H9 (cell line): ENCODE results near the gene ERVV-1. TPM values are rescaled to one million over a fixed set of nuclear protein-coding genes. Genes with fewer than 3 reads are reported as not detected.

Source experiments
- DNase-seq: peaks from one replicate; pipeline ENCODE4 v3.0.0-alpha.2; 2017
- H2AFZ ChIP-seq: one replicate; pipeline ENCODE4 v1.6.1; 2013; ENCODE audit warnings: mild to moderate bottlenecking, low read length, control low read depth, moderate library complexity
- H2AK5ac ChIP-seq: 2 replicates; pipeline ENCODE4 v1.6.1; 2013; ENCODE audit warnings: low read length, control low read depth, mixed read lengths; ENCODE audit not compliant: insufficient read length
- H2BK120ac ChIP-seq: one replicate; pipeline ENCODE4 v1.6.1; 2013; ENCODE audit warnings: low read depth, mild to moderate bottlenecking, low read length, control low read depth, inconsistent platforms; ENCODE audit not compliant: poor library complexity, severe bottlenecking
- H2BK12ac ChIP-seq: 2 replicates; pipeline ENCODE4 v1.6.1; 2013; ENCODE audit warnings: low read length, control low read depth, mixed read lengths, low read depth; ENCODE audit not compliant: insufficient read length
- H2BK15ac ChIP-seq: 2 replicates; pipeline ENCODE4 v1.6.1; 2013; ENCODE audit warnings: low read depth, low read length, control low read depth
- H2BK20ac ChIP-seq: one replicate; pipeline ENCODE4 v1.6.1; 2013; ENCODE audit warnings: low read depth, mild to moderate bottlenecking, low read length, control low read depth, inconsistent platforms; ENCODE audit not compliant: poor library complexity, severe bottlenecking
- H2BK5ac ChIP-seq: 2 replicates; pipeline ENCODE4 v1.6.1; 2013; ENCODE audit warnings: low read length, control low read depth, mixed read lengths; ENCODE audit not compliant: insufficient read length
- H3K14ac ChIP-seq: 2 replicates; pipeline ENCODE4 v1.6.1; 2013; ENCODE audit warnings: low read length, control low read depth; ENCODE audit not compliant: insufficient read depth
- H3K18ac ChIP-seq: 2 replicates; pipeline ENCODE4 v1.6.1; 2013; ENCODE audit warnings: low read depth, mild to moderate bottlenecking, mixed read lengths, low read length, control low read depth; ENCODE audit not compliant: insufficient read length
- H3K23ac ChIP-seq: 2 replicates; pipeline ENCODE4 v1.6.1; 2013; ENCODE audit warnings: low read length, control low read depth, mixed read lengths, low read depth; ENCODE audit not compliant: insufficient read length
- H3K23me2 ChIP-seq: 2 replicates; pipeline ENCODE4 v1.6.1; 2013; ENCODE audit warnings: low read depth, mild to moderate bottlenecking, mixed read lengths, low read length, control low read depth; ENCODE audit not compliant: insufficient read length, poor library complexity, severe bottlenecking
- H3K27ac ChIP-seq: 2 replicates; pipeline ENCODE4 v1.5.1; 2013; ENCODE audit warnings: low read length, control low read depth, mixed read lengths, low read depth; ENCODE audit not compliant: insufficient read length
- H3K27me3 ChIP-seq: 2 replicates; pipeline ENCODE4 v1.6.1; 2013; ENCODE audit warnings: low read length, control low read depth, inconsistent platforms; ENCODE audit not compliant: insufficient read depth
- H3K4ac ChIP-seq: 2 replicates; pipeline ENCODE4 v1.6.1; 2013; ENCODE audit warnings: low read depth, mild to moderate bottlenecking, control low read depth, inconsistent platforms, low read length, moderate library complexity
- H3K4me1 ChIP-seq: 2 replicates; pipeline ENCODE4 v1.6.1; 2013; ENCODE audit warnings: low read length, control low read depth, inconsistent platforms; ENCODE audit not compliant: insufficient read depth
- H3K4me2 ChIP-seq: 2 replicates; pipeline ENCODE4 v1.6.1; 2013; ENCODE audit warnings: low read length, control low read depth, mixed read lengths; ENCODE audit not compliant: insufficient read length, insufficient read depth
- H3K56ac ChIP-seq: 2 replicates; pipeline ENCODE4 v1.6.1; 2013; ENCODE audit warnings: low read depth, mild to moderate bottlenecking, mixed read lengths, low read length, control low read depth; ENCODE audit not compliant: insufficient read length
- H3K79me1 ChIP-seq: 2 replicates; pipeline ENCODE4 v1.6.1; 2013; ENCODE audit warnings: low read depth, mild to moderate bottlenecking, moderate library complexity, low read length, control low read depth, inconsistent platforms; ENCODE audit not compliant: insufficient read depth, poor library complexity, severe bottlenecking
- H3K79me2 ChIP-seq: 2 replicates; pipeline ENCODE4 v1.6.1; 2013; ENCODE audit warnings: low read length, control low read depth, inconsistent platforms; ENCODE audit not compliant: insufficient read depth
- H3K9ac ChIP-seq: 2 replicates; pipeline ENCODE4 v1.6.1; 2013; ENCODE audit warnings: low read length, control low read depth, mixed read lengths; ENCODE audit not compliant: insufficient read length; ENCODE audit errors: extremely low read depth
- H3K9me3 ChIP-seq: one replicate; pipeline ENCODE4 v1.6.1; 2013; ENCODE audit warnings: low read depth, low read length, inconsistent platforms; ENCODE audit not compliant: control insufficient read depth
- H3T11ph ChIP-seq: one replicate; pipeline ENCODE4 v1.6.1; 2013; ENCODE audit warnings: mild to moderate bottlenecking, low read length, control low read depth, inconsistent platforms
- H4K20me1 ChIP-seq: one replicate; pipeline ENCODE4 v1.6.1; 2013; ENCODE audit not compliant: control insufficient read depth, insufficient read length, insufficient read depth
- H4K5ac ChIP-seq: 2 replicates; pipeline ENCODE4 v1.6.1; 2013; ENCODE audit warnings: low read depth, mild to moderate bottlenecking, mixed read lengths, low read length, control low read depth; ENCODE audit not compliant: insufficient read length
- H4K8ac ChIP-seq: replicated peaks from 2 replicates; pipeline ENCODE4 v1.6.1; 2013; ENCODE audit warnings: low read length, control low read depth, mixed read lengths, low read depth; ENCODE audit not compliant: insufficient read length
- H4K91ac ChIP-seq: 2 replicates; pipeline ENCODE4 v1.6.1; 2013; ENCODE audit warnings: low read depth, mild to moderate bottlenecking, moderate library complexity, mixed read lengths, low read length, control low read depth; ENCODE audit not compliant: insufficient read length
- H3K27ac Mint-ChIP-seq, 3 experiments: 2 replicates in 2 of 3; 3 replicates in 1 of 3; pipeline ENCODE4 v1.8.0; 2020 to 2021; ENCODE audit warnings: mixed read lengths in 3 of 3, mild to moderate bottlenecking in 1 of 3, moderate library complexity in 1 of 3
- H3K27me3 Mint-ChIP-seq: 2 replicates; pipeline ENCODE4 v1.8.0; 2021; ENCODE audit warnings: low read depth, mild to moderate bottlenecking, moderate library complexity, mixed read lengths
- H3K36me3 Mint-ChIP-seq, 3 experiments: 2 replicates in 2 of 3; 3 replicates in 1 of 3; pipeline ENCODE4 v1.8.0; 2020 to 2021; ENCODE audit warnings: low read depth in 3 of 3, mixed read lengths in 3 of 3; ENCODE audit not compliant: insufficient read depth in 1 of 3
- H3K4me1 Mint-ChIP-seq, 2 experiments: 2 replicates each; pipeline ENCODE4 v1.8.0; 2020; ENCODE audit warnings: mixed read lengths in 2 of 2
- H3K4me3 Mint-ChIP-seq, 2 experiments: 2 replicates in 1 of 2; 3 replicates in 1 of 2; pipeline ENCODE4 v1.8.0; 2020 to 2021; ENCODE audit warnings: mild to moderate bottlenecking in 2 of 2, mixed read lengths in 2 of 2, moderate library complexity in 1 of 2
- H3K9me3 Mint-ChIP-seq, 2 experiments: 2 replicates in 1 of 2; 3 replicates in 1 of 2; pipeline ENCODE4 v1.8.0; 2020; ENCODE audit warnings: mild to moderate bottlenecking in 2 of 2, mixed read lengths in 2 of 2, moderate library complexity in 1 of 2
- CTCF ChIP-seq: fragments of 200-600 bp; sonication (generic); conservative IDR thresholded peaks from 3 replicates; pipeline ENCODE4 v1.8.0; 2021; ENCODE audit warnings: antibody characterized with exemption, mild to moderate bottlenecking
- WGBS: extraction: QIAGEN DNeasy Blood & Tissue Kit; methylation state at CpG from one replicate; pipeline ENCODE4 v1.1.7; 2013; ENCODE audit warnings: missing lambda C conversion rate, low lambda C conversion rate, mixed read lengths; ENCODE audit not compliant: insufficient read length; ENCODE audit errors: extremely low coverage; 5-methylcytosine and 5-hydroxymethylcytosine counted together
- total RNA-seq: library from RNA; stranded (reverse); gene quantifications from 2 replicates; pipeline ENCODE4 v1.2.1, GENCODE V29; 2021

ERVV-1 gene
- total RNA-seq, 1 experiment from 2014 or later = not detected

GRCh38 chr19:53015730-53016129 lies 2.0 kb downstream of the ERVV-1 start:
- Histone ChIP-seq H3K14ac (no peak overlapping the region), H3K56ac (no peak overlapping the region), H2AFZ (no peak overlapping the region), H3K79me2 (no peaks in the 10 kb centered on the region), H4K20me1 (no peaks in the 10 kb centered on the region), H4K5ac (no peak overlapping the region), H3K9me3 (no peaks in the 10 kb centered on the region), H2BK15ac (no peak overlapping the region), H2BK12ac (no peak overlapping the region), H2BK120ac (no peak overlapping the region), H2BK20ac (no peak overlapping the region), H4K91ac (no peak overlapping the region), H3K4me1 (no peaks in the 10 kb centered on the region), H3K23ac (no peak overlapping the region), H3K4me2 (no peak overlapping the region), H3K27ac (no peak overlapping the region), H3K79me1 (no peaks in the 10 kb centered on the region), H3K9ac (no peak overlapping the region), H3K18ac (no peak overlapping the region), H2BK5ac (no peak overlapping the region), H4K8ac (no peak overlapping the region), H3T11ph (no peak overlapping the region), H2AK5ac (no peak overlapping the region), H3K4ac (no peak overlapping the region), H3K27me3 (no peaks in the 10 kb centered on the region), H3K23me2 (no peaks in the 10 kb centered on the region)
- H3K4me3 Mint-ChIP-seq = no peak overlapping the region
- peaks cover 0 to 4% of the 10 kb centered on the region in 2 experiments; a peak in 1 of 5 replicates for H3K9me3 Mint-ChIP-seq
- peaks cover 5 to 8% of the 10 kb centered on the region in 2 experiments for H3K4me1 Mint-ChIP-seq
- DNase-seq = no peak
- H3K27ac Mint-ChIP-seq = 0 out of 7 replicates have a peak overlapping the region, but pooled peaks of 1 of the 3 experiments have one; percentile 61
- H3K36me3 Mint-ChIP-seq = no peaks in the 10 kb centered on the region; a peak in 1 of 7 replicates
- no peak for TF ChIP-seq CTCF
- peaks cover 11% of the 10 kb centered on the region for H3K27me3 Mint-ChIP-seq
- WGBS = no CpG with 5 or more reads among the region's 8 CpGs
